IMR-90 (cell line): ENCODE data around the gene STOML2. TPM values are rescaled to one million over a fixed set of nuclear protein-coding genes. Genes with fewer than 3 reads are reported as not detected.

Experiments
- ATAC-seq: fragments of 200-7000 bp; cut with Tn5 transposase; 2 replicates; pipeline ENCODE4 v1.9.1; 2020; ENCODE audit warnings: low read depth, mild to moderate bottlenecking, moderate library complexity
- BruUV-seq: library from RNA; stranded (reverse); fragments of 400-500 nt; replicated peaks from 2 replicates; lab custom pipeline; 2021; lab: Mats Ljungman, UMichigan
- CTCF ChIA-PET: fragments of 300-600 bp; formaldehyde crosslinking; extraction: SDS; loops from one replicate; lab custom pipeline; 2021; ENCODE audit warnings: antibody characterized with exemption; lab: Yijun Ruan, JAX
- POLR2A ChIA-PET: fragments of 300-600 bp; sonication (Branson Sonifier 250); formaldehyde crosslinking; loops from one replicate; lab custom pipeline; 2022; ENCODE audit warnings: antibody characterized with exemption; ENCODE audit not compliant: unreplicated experiment; lab: Charles Lee
- DNase-seq: peaks from one replicate; pipeline ENCODE4 v3.0.0; 2013
- H2AFZ ChIP-seq: replicated peaks from 2 replicates; pipeline ENCODE3; 2013; ENCODE audit warnings: low read length, mild to moderate bottlenecking; ENCODE audit not compliant: poor library complexity
- H2AK5ac ChIP-seq: 2 replicates; pipeline ENCODE4 v1.6.1; 2013; ENCODE audit warnings: low read depth, low read length, inconsistent platforms
- H2AK9ac ChIP-seq: replicated peaks from 2 replicates; pipeline ENCODE3; 2013; ENCODE audit warnings: mild to moderate bottlenecking, low read depth, low read length, moderate library complexity; ENCODE audit not compliant: poor library complexity
- H2BK120ac ChIP-seq: 2 replicates; pipeline ENCODE4 v1.6.1; 2013; ENCODE audit warnings: low read depth, low read length, inconsistent platforms
- H2BK15ac ChIP-seq: 3 replicates; pipeline ENCODE4 v1.6.1; 2013; ENCODE audit warnings: low read depth, low read length, inconsistent platforms
- H2BK20ac ChIP-seq: 2 replicates; pipeline ENCODE4 v1.6.1; 2013; ENCODE audit warnings: low read depth, mild to moderate bottlenecking, inconsistent platforms, low read length, moderate library complexity
- H2BK5ac ChIP-seq: 2 replicates; pipeline ENCODE4 v1.6.1; 2013; ENCODE audit warnings: mild to moderate bottlenecking, low read depth, low read length, inconsistent platforms; ENCODE audit not compliant: poor library complexity, severe bottlenecking
- H3K14ac ChIP-seq: replicated peaks from 2 replicates; pipeline ENCODE4 v1.6.1; 2013; ENCODE audit warnings: low read depth, low read length, inconsistent platforms
- H3K18ac ChIP-seq: 2 replicates; pipeline ENCODE4 v1.6.1; 2013; ENCODE audit warnings: low read depth, low read length, control low read depth
- H3K23ac ChIP-seq: 2 replicates; pipeline ENCODE4 v1.6.1; 2013; ENCODE audit warnings: low read depth, low read length, inconsistent platforms
- H3K27ac ChIP-seq: 2 replicates; pipeline ENCODE4 v1.5.1; 2013; ENCODE audit warnings: mild to moderate bottlenecking, control low read depth, low read length; ENCODE audit not compliant: insufficient read depth
- H3K27me3 ChIP-seq: 2 replicates; pipeline ENCODE4 v1.6.1; 2013; ENCODE audit warnings: low read length; ENCODE audit not compliant: control insufficient read depth, insufficient read depth
- H3K36me3 ChIP-seq: 2 replicates; pipeline ENCODE4 v1.6.1; 2013; ENCODE audit warnings: low read length, mixed read lengths; ENCODE audit not compliant: control insufficient read depth, insufficient read depth
- H3K4ac ChIP-seq: 2 replicates; pipeline ENCODE4 v1.6.1; 2013; ENCODE audit warnings: low read depth, low read length, inconsistent platforms
- H3K4me1 ChIP-seq: 2 replicates; pipeline ENCODE4 v1.6.1; 2013; ENCODE audit warnings: low read length, mixed read lengths; ENCODE audit not compliant: control insufficient read depth, insufficient read depth
- H3K4me2 ChIP-seq: 2 replicates; pipeline ENCODE4 v1.6.1; 2013; ENCODE audit warnings: low read depth, mild to moderate bottlenecking, control low read depth, low read length, moderate library complexity
- H3K4me3 ChIP-seq: 2 replicates; pipeline ENCODE4 v1.5.1; 2013; ENCODE audit warnings: low read depth, mild to moderate bottlenecking, control low read depth, low read length, moderate library complexity; ENCODE audit not compliant: insufficient read depth
- H3K56ac ChIP-seq: 2 replicates; pipeline ENCODE4 v1.6.1; 2013; ENCODE audit warnings: low read length, inconsistent platforms; ENCODE audit not compliant: insufficient read depth; ENCODE audit errors: extremely low read depth
- H3K79me1 ChIP-seq, 2 experiments: 2 replicates each; pipeline ENCODE4 v1.6.1; 2013; ENCODE audit warnings: low read length in 2 of 2, inconsistent platforms in 1 of 2, low read depth in 1 of 2
- H3K9ac ChIP-seq: 2 replicates; pipeline ENCODE4 v1.6.1; 2013; ENCODE audit warnings: low read depth, low read length, control low read depth
- H3K9me1 ChIP-seq: 2 replicates; pipeline ENCODE4 v1.6.1; 2013; ENCODE audit warnings: low read length, inconsistent platforms; ENCODE audit not compliant: insufficient read depth
- H3K9me3 ChIP-seq: 2 replicates; pipeline ENCODE4 v1.6.1; 2013; ENCODE audit warnings: low read length; ENCODE audit not compliant: control insufficient read depth, insufficient read depth
- H4K20me1 ChIP-seq: 2 replicates; pipeline ENCODE4 v1.6.1; 2013; ENCODE audit warnings: low read length, inconsistent platforms; ENCODE audit not compliant: insufficient read depth
- H4K5ac ChIP-seq: 2 replicates; pipeline ENCODE4 v1.6.1; 2013; ENCODE audit warnings: mild to moderate bottlenecking, low read depth, low read length, control low read depth
- H4K8ac ChIP-seq, 2 experiments: 2 replicates each; pipeline ENCODE4 v1.6.1; 2013; ENCODE audit warnings: low read depth in 2 of 2, low read length in 2 of 2, control low read depth in 1 of 2, inconsistent platforms in 1 of 2
- H4K91ac ChIP-seq: 2 replicates; pipeline ENCODE4 v1.6.1; 2013; ENCODE audit warnings: low read depth, low read length, inconsistent platforms; ENCODE audit not compliant: insufficient read depth
- BHLHE40 ChIP-seq: fragments of 150-350 bp; IDR thresholded peaks from 2 replicates; pipeline ENCODE4 v1.6.1; 2016; ENCODE audit warnings: mild to moderate bottlenecking, low read depth, low read length
- CEBPB ChIP-seq: IDR thresholded peaks from 2 replicates; pipeline ENCODE4 v1.6.1; 2012; ENCODE audit warnings: low read depth, low read length, improper control_type of control experiment
- CHD1 ChIP-seq: IDR thresholded peaks from 2 replicates; pipeline ENCODE4 v1.6.1; 2012; ENCODE audit warnings: low read depth, low read length, improper control_type of control experiment
- FOS ChIP-seq: fragments of 150-350 bp; IDR thresholded peaks from 2 replicates; pipeline ENCODE4 v1.6.1; 2016; ENCODE audit warnings: low read depth, low read length
- MAFK ChIP-seq: IDR thresholded peaks from 2 replicates; pipeline ENCODE4 v1.6.1; 2012; ENCODE audit warnings: low read depth, low read length, improper control_type of control experiment
- MAZ ChIP-seq: IDR thresholded peaks from 2 replicates; pipeline ENCODE4 v1.6.1; 2012; ENCODE audit warnings: low read depth, mild to moderate bottlenecking, low read length, improper control_type of control experiment, moderate library complexity, borderline replicate concordance
- MXI1 ChIP-seq: IDR thresholded peaks from 2 replicates; pipeline ENCODE4 v1.6.1; 2012; ENCODE audit warnings: low read depth, mild to moderate bottlenecking, low read length, moderate library complexity, borderline replicate concordance
- NFE2L2 ChIP-seq: fragments of 150-350 bp; IDR thresholded peaks from 2 replicates; pipeline ENCODE4 v1.6.1; 2016; ENCODE audit warnings: low read depth, mild to moderate bottlenecking, low read length
- POLR2A ChIP-seq: IDR thresholded peaks from 2 replicates; pipeline ENCODE4 v1.6.1; 2012; ENCODE audit warnings: mild to moderate bottlenecking, low read depth, low read length
- RAD21 ChIP-seq: IDR thresholded peaks from 2 replicates; pipeline ENCODE4 v1.6.1; 2012; ENCODE audit warnings: low read length, improper control_type of control experiment
- RCOR1 ChIP-seq: IDR thresholded peaks from 2 replicates; pipeline ENCODE4 v1.6.1; 2012; ENCODE audit warnings: mild to moderate bottlenecking, low read length, improper control_type of control experiment; ENCODE audit not compliant: insufficient replicate concordance
- RFX5 ChIP-seq: IDR thresholded peaks from 2 replicates; pipeline ENCODE4 v1.8.0; 2012; ENCODE audit warnings: low read depth, mild to moderate bottlenecking, low read length, moderate library complexity
- SMC3 ChIP-seq: fragments of 150-350 bp; IDR thresholded peaks from 2 replicates; pipeline ENCODE4 v1.6.1; 2016; ENCODE audit warnings: low read depth, mild to moderate bottlenecking, antibody characterized with exemption, low read length, moderate library complexity
- WGBS, 2 experiments: methylation state at CpG; one replicate each; pipeline versions ENCODE4 v1.1.5 to v1.1.7; 2013; ENCODE audit warnings: missing lambda C conversion rate in 2 of 2; ENCODE audit not compliant: insufficient read length in 1 of 2; ENCODE audit errors: extremely low coverage in 2 of 2; 5-methylcytosine and 5-hydroxymethylcytosine counted together
- dilution Hi-C: fragments of 300-500 bp; cut with HindIII; formaldehyde crosslinking; loops from one replicate; pipeline ENCODE4 v1.14.3; 2018; ENCODE audit warnings: low sequenced_read_pairs; ENCODE audit not compliant: unreplicated experiment
- in situ Hi-C: fragments of 300-500 bp; cut with MboI; formaldehyde crosslinking; loops from 3 replicates; pipeline ENCODE4 v1.14.3; 2019; ENCODE audit warnings: low sequenced_read_pairs, inconsistent platforms, mixed read lengths
- intact Hi-C: fragments of 100-400 bp; cut with micrococcal nuclease; formaldehyde crosslinking; loops from 2 replicates; pipeline ENCODE4 v1.10.0; 2022
- polyA plus RNA-seq, 3 experiments: library from polyadenylated mRNA; depleted of rRNA; stranded (reverse); fragments of >200 nt; gene quantifications; 2 replicates each; pipeline ENCODE4 v1.2.3, GENCODE V29; 2012; ENCODE audit warnings: low replicate concordance in 1 of 3
- total RNA-seq: library from RNA; depleted of rRNA; stranded (reverse); fragments of >200 nt; gene quantifications from 2 replicates; pipeline ENCODE4 v1.2.3, GENCODE V29; 2012
- TF ChIP-seq, protein P1 (sequence below): conservative IDR thresholded peaks from 2 replicates; pipeline ENCODE4 v1.5.1; 2012; ENCODE audit warnings: mild to moderate bottlenecking, low read depth, low read length, improper control_type of control experiment
- TF ChIP-seq, protein P2 (sequence below): fragments of 150-350 bp; IDR thresholded peaks from 2 replicates; pipeline ENCODE4 v1.6.1; 2016; ENCODE audit warnings: low read depth, mild to moderate bottlenecking, low read length, moderate library complexity, borderline replicate concordance
- TF ChIP-seq, protein P3 (sequence below): fragments of 150-350 bp; IDR thresholded peaks from 2 replicates; pipeline ENCODE4 v1.6.1; 2017; ENCODE audit warnings: mild to moderate bottlenecking, antibody characterized with exemption, low read length, low read depth

STOML2 gene
- total and polyA plus RNA-seq, 2 of the 4 experiments (the other 2 are of a cell fraction) = 177 to 250 TPM

DNA sequence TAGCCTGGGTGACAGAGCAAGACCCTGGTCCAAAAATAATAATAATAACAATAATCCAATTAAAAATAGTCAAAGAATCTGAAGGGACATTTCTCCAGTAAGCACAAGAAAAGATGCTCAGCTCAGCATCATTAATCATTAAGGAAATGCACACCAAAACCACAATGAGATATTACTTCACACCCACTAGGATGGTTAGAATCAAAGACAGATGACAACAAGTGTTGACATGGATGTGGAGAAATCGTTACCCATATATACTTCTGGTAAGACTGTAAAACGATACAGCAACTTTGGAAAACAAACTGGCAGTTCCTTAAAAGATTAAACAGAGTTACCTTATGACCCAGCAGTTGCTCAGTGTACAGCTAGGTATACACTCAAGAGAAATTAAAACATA is 17.9 kb downstream of the STOML2 start:
- H3K4ac ChIP-seq = no peak overlapping the region
- no peak overlapping the region for H2BK15ac ChIP-seq
- H3K14ac ChIP-seq = no peak overlapping the region
- no peak overlapping the region for H2AK9ac ChIP-seq
- peaks cover 21% of the 10 kb centered on the region for H3K36me3 ChIP-seq
- no peak overlapping the region for H3K9ac ChIP-seq
- no peaks in the 10 kb centered on the region for H4K20me1 ChIP-seq
- H2AK5ac ChIP-seq = no peak overlapping the region
- no peak overlapping the region for H3K27ac ChIP-seq
- DNase-seq (no peak), ATAC-seq (no peak)
- CTCF ChIA-PET = interaction anchor here (0.9 kb wide), 1 partner anchor 11 kb away, joined by 3 read pairs; the partner anchor contains the start of gene PIGO
- no peak overlapping the region for H4K91ac ChIP-seq
- no peaks in the 10 kb centered on the region for H3K9me1 ChIP-seq
- no peak overlapping the region for H3K18ac ChIP-seq
- H4K8ac ChIP-seq = no peak overlapping the region
- in situ Hi-C loops (no loop called here), dilution Hi-C loops (no loop called here), intact Hi-C loops (no loop called here)
- no TSS peak for BruUV-seq
- no peaks in the 10 kb centered on the region for H3K9me3 ChIP-seq
- H3K79me1 ChIP-seq = no peaks in the 10 kb centered on the region; a peak in 1 of 4 replicates
- no peak overlapping the region for H3K4me3 ChIP-seq
- H2BK5ac ChIP-seq = no peak overlapping the region
- TF ChIP-seq, protein P1, sequence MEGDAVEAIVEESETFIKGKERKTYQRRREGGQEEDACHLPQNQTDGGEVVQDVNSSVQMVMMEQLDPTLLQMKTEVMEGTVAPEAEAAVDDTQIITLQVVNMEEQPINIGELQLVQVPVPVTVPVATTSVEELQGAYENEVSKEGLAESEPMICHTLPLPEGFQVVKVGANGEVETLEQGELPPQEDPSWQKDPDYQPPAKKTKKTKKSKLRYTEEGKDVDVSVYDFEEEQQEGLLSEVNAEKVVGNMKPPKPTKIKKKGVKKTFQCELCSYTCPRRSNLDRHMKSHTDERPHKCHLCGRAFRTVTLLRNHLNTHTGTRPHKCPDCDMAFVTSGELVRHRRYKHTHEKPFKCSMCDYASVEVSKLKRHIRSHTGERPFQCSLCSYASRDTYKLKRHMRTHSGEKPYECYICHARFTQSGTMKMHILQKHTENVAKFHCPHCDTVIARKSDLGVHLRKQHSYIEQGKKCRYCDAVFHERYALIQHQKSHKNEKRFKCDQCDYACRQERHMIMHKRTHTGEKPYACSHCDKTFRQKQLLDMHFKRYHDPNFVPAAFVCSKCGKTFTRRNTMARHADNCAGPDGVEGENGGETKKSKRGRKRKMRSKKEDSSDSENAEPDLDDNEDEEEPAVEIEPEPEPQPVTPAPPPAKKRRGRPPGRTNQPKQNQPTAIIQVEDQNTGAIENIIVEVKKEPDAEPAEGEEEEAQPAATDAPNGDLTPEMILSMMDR = no peak
- TF ChIP-seq, protein P2, sequence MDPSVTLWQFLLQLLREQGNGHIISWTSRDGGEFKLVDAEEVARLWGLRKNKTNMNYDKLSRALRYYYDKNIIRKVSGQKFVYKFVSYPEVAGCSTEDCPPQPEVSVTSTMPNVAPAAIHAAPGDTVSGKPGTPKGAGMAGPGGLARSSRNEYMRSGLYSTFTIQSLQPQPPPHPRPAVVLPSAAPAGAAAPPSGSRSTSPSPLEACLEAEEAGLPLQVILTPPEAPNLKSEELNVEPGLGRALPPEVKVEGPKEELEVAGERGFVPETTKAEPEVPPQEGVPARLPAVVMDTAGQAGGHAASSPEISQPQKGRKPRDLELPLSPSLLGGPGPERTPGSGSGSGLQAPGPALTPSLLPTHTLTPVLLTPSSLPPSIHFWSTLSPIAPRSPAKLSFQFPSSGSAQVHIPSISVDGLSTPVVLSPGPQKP = no peak
- TF ChIP-seq BHLHE40 (no peak), RCOR1 (no peak), SMC3 (no peak), MAFK (no peak), RFX5 (no peak), MXI1 (no peak), POLR2A (no peak), RAD21 (no peak), NFE2L2 (no peak), MAZ (no peak), CEBPB (no peak), CHD1 (no peak), FOS (no peak)
- TF ChIP-seq, protein P3, sequence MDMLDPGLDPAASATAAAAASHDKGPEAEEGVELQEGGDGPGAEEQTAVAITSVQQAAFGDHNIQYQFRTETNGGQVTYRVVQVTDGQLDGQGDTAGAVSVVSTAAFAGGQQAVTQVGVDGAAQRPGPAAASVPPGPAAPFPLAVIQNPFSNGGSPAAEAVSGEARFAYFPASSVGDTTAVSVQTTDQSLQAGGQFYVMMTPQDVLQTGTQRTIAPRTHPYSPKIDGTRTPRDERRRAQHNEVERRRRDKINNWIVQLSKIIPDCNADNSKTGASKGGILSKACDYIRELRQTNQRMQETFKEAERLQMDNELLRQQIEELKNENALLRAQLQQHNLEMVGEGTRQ = no peak
- H2AFZ ChIP-seq = no peak overlapping the region
- POLR2A ChIA-PET = no interaction called here
- no peak overlapping the region for H2BK20ac ChIP-seq
- WGBS, 2 experiments = 80% methylated on average over 1 of the region's 2 CpGs; no CpG with 5 or more reads in 1 of the 2 experiments
- H3K27me3 ChIP-seq = no peaks in the 10 kb centered on the region
- no peak overlapping the region for H4K5ac ChIP-seq
- no peak overlapping the region for H2BK120ac ChIP-seq
- no peak overlapping the region for H3K56ac ChIP-seq
- H3K4me1 ChIP-seq = no peaks in the 10 kb centered on the region
- no peak overlapping the region for H3K4me2 ChIP-seq
- no peak overlapping the region for H3K23ac ChIP-seq
